ENCODE measurements around the gene FFAR2. TPM values are rescaled to one million over a fixed set of nuclear protein-coding genes. Genes with fewer than 3 reads are reported as not detected.

The FFAR2 gene
- total RNA-seq, 2 donors from 2014 or later = 0.92 TPM; not detected in 1

GRCh38 chr19:35487656-35488182 is 39.7 kb downstream of the FFAR2 start:
- no peaks in the 10 kb centered on the region for H3K9me3 ChIP-seq
- DNase-seq (ENCODE audit: low spot score) = no peak

GRCh38 chr19:35488677-35489076 is 40.6 kb downstream of the FFAR2 start:
- Histone ChIP-seq H3K4me3 (no peak overlapping the region), H3K27me3 (replicated peaks; ENCODE audit: insufficient read depth) (no peaks in the 10 kb centered on the region), H3K4me1 (ENCODE audit: control insufficient read depth in 1 of 2, low read depth in 2 of 2) (no peaks in the 10 kb centered on the region), H3K9me3 (no peaks in the 10 kb centered on the region), H3K36me3 (no peaks in the 10 kb centered on the region), H3K27ac (no peak overlapping the region)
- ATAC-seq (ENCODE audit: insufficient number of reproducible peaks, low FRiP score, low read depth) (no peak), DNase-seq (ENCODE audit: low spot score) (no peak)
- no peak for TF ChIP-seq CTCF (IDR thresholded peaks at IDR 0.05)

More at GRCh38 chr19:35487656-35488182, 39.7 kb downstream of the FFAR2 start:
- Histone ChIP-seq H3K36me3 (no peaks in the 10 kb centered on the region), H3K4me1 (ENCODE audit: control insufficient read depth in 1 of 2, low read depth in 2 of 2) (no peaks in the 10 kb centered on the region), H3K27me3 (replicated peaks; ENCODE audit: insufficient read depth) (no peaks in the 10 kb centered on the region), H3K4me3 (no peak overlapping the region), H3K27ac (no peak overlapping the region)
- no peak for ATAC-seq (ENCODE audit: insufficient number of reproducible peaks, low FRiP score, low read depth)
- no peak for TF ChIP-seq CTCF (IDR thresholded peaks at IDR 0.05)

- DNase-seq (ENCODE audit: low spot score) (no peak), ATAC-seq (ENCODE audit: insufficient number of reproducible peaks, low FRiP score, low read depth) (no peak)
- H3K4me3 ChIP-seq = no peak within 1 kb of the TSS
- no peaks in the 10 kb centered on the region for H3K36me3 ChIP-seq
- no peaks in the 10 kb centered on the region for H3K4me1 ChIP-seq (ENCODE audit: control insufficient read depth in 1 of 2, low read depth in 2 of 2)
- TF ChIP-seq CTCF (IDR thresholded peaks at IDR 0.05) = no peak
- H3K27ac ChIP-seq = no peak within 1 kb of the TSS
- no peaks in the 10 kb centered on the region for H3K27me3 ChIP-seq (replicated peaks; ENCODE audit: insufficient read depth)
- no peaks in the 10 kb centered on the region for H3K9me3 ChIP-seq
These were observed 42.3 kb downstream of the FFAR2 start, which contains the start of gene KRTDAP for GRCh38 chr19:35490364-35490763. Gene KRTDAP, minus strand, starts transcription at chr19:35490464. Its CDS starts 22 bp downstream, at chr19:35490442.

GRCh38 chr19:35491836-35492360 is 43.8 kb downstream of the FFAR2 start:
- Histone ChIP-seq H3K4me3 (no peak overlapping the region), H3K9me3 (no peaks in the 10 kb centered on the region), H3K27me3 (replicated peaks; ENCODE audit: insufficient read depth) (no peaks in the 10 kb centered on the region), H3K4me1 (ENCODE audit: control insufficient read depth in 1 of 2, low read depth in 2 of 2) (no peaks in the 10 kb centered on the region), H3K27ac (no peak overlapping the region), H3K36me3 (no peaks in the 10 kb centered on the region)
- DNase-seq (ENCODE audit: low spot score) (no peak), ATAC-seq (ENCODE audit: insufficient number of reproducible peaks, low FRiP score, low read depth) (no peak)
- TF ChIP-seq CTCF (IDR thresholded peaks at IDR 0.05) = no peak

GRCh38 chr19:35493971-35494370 is 45.9 kb downstream of the FFAR2 start:
- no peak for TF ChIP-seq CTCF (IDR thresholded peaks at IDR 0.05)
- H3K4me3 ChIP-seq = no peak overlapping the region
- no peaks in the 10 kb centered on the region for H3K4me1 ChIP-seq (ENCODE audit: control insufficient read depth in 1 of 2, low read depth in 2 of 2)
- no peaks in the 10 kb centered on the region for H3K27me3 ChIP-seq (replicated peaks; ENCODE audit: insufficient read depth)
- DNase-seq (ENCODE audit: low spot score) = no peak
- no peak for ATAC-seq (ENCODE audit: insufficient number of reproducible peaks, low FRiP score, low read depth)
- H3K36me3 ChIP-seq = peaks cover 4% of the 10 kb centered on the region
- no peaks in the 10 kb centered on the region for H3K9me3 ChIP-seq
- H3K27ac ChIP-seq = no peak overlapping the region

Data from thoracic aorta (tissue), 2 donors.